OCI-LY1 (cell line): ENCODE results near the gene SIK3.

Experiments
- H2AFZ ChIP-seq: fragments of 200-600 bp; sonication (generic), shearing (Covaris generic); 2 replicates; pipeline ENCODE4 v1.6.0; 2014; ENCODE audit warnings: antibody characterized with exemption, mild to moderate bottlenecking, low read length
- H3F3A ChIP-seq: fragments of 200-600 bp; sonication (generic), shearing (Covaris generic); 2 replicates; pipeline ENCODE4 v1.6.0; 2014; ENCODE audit warnings: mild to moderate bottlenecking, antibody characterized with exemption, low read length, moderate library complexity; ENCODE audit not compliant: insufficient read depth
- H3K27ac ChIP-seq: fragments of 200-600 bp; sonication (generic); 2 replicates; pipeline ENCODE4 v1.5.1; 2014; ENCODE audit warnings: low read length, mixed run types, mild to moderate bottlenecking, low read depth; ENCODE audit not compliant: poor library complexity, severe bottlenecking
- H3K27me3 ChIP-seq: fragments of 200-600 bp; sonication (generic); 2 replicates; pipeline ENCODE4 v1.6.0; 2014; ENCODE audit warnings: antibody characterized with exemption, mild to moderate bottlenecking, low read length, moderate library complexity; ENCODE audit not compliant: insufficient read depth
- H3K36me3 ChIP-seq: fragments of 200-600 bp; sonication (generic); 2 replicates; pipeline ENCODE4 v1.6.1; 2014; ENCODE audit warnings: mild to moderate bottlenecking, antibody characterized with exemption, low read length, moderate library complexity, mixed read lengths; ENCODE audit not compliant: insufficient read depth
- H3K4me1 ChIP-seq: fragments of 200-600 bp; sonication (generic); 2 replicates; pipeline ENCODE4 v1.5.1; 2014; ENCODE audit warnings: mild to moderate bottlenecking, low read length, moderate library complexity; ENCODE audit not compliant: insufficient read depth, severe bottlenecking
- H3K4me2 ChIP-seq: fragments of 200-600 bp; sonication (generic), shearing (Covaris generic); 2 replicates; pipeline ENCODE4 v1.6.1; 2014; ENCODE audit warnings: low read length
- H3K4me3 ChIP-seq: fragments of 200-600 bp; sonication (generic); 2 replicates; pipeline ENCODE4 v1.5.1; 2014; ENCODE audit warnings: low read length, low read depth, mild to moderate bottlenecking, mixed read lengths; ENCODE audit not compliant: poor library complexity, severe bottlenecking
- H3K79me2 ChIP-seq: fragments of 200-600 bp; shearing (Covaris generic); 2 replicates; pipeline ENCODE4 v1.6.1; 2016; ENCODE audit warnings: mixed run types, low read length, mixed read lengths; ENCODE audit not compliant: insufficient read depth
- H3K9ac ChIP-seq: fragments of 200-600 bp; sonication (generic), shearing (Covaris generic); 2 replicates; pipeline ENCODE4 v1.6.1; 2014; ENCODE audit warnings: mild to moderate bottlenecking, low read length, mixed read lengths
- H3K9me2 ChIP-seq: fragments of 200-600 bp; sonication (generic), shearing (Covaris generic); 2 replicates; pipeline ENCODE4 v1.6.1; 2014; ENCODE audit warnings: low read depth, mild to moderate bottlenecking, low read length, mixed read lengths
- H3K9me3 ChIP-seq: fragments of 200-600 bp; shearing (Covaris generic); 2 replicates; pipeline ENCODE4 v1.6.1; 2014; ENCODE audit warnings: low read length, mixed read lengths
- H4K20me1 ChIP-seq: fragments of 200-600 bp; sonication (generic), shearing (Covaris generic); 2 replicates; pipeline ENCODE4 v1.6.0; 2016; ENCODE audit warnings: mild to moderate bottlenecking, low read length; ENCODE audit not compliant: insufficient read depth
- EZH2 ChIP-seq: fragments of 200-600 bp; sonication (generic), shearing (Covaris generic); IDR thresholded peaks from 2 replicates; pipeline ENCODE4 v1.8.0; 2017; ENCODE audit warnings: borderline replicate concordance, mixed run types, mild to moderate bottlenecking, antibody characterized with exemption, low read length, moderate library complexity, mixed read lengths
- TF ChIP-seq, protein P1 (sequence below): fragments of 200-600 bp; sonication (generic), shearing (Covaris generic); IDR thresholded peaks from 2 replicates; pipeline ENCODE4 v1.5.1; 2017; ENCODE audit warnings: mild to moderate bottlenecking, antibody characterized with exemption, low read length, moderate library complexity, mixed read lengths

The SIK3 gene

DNA sequence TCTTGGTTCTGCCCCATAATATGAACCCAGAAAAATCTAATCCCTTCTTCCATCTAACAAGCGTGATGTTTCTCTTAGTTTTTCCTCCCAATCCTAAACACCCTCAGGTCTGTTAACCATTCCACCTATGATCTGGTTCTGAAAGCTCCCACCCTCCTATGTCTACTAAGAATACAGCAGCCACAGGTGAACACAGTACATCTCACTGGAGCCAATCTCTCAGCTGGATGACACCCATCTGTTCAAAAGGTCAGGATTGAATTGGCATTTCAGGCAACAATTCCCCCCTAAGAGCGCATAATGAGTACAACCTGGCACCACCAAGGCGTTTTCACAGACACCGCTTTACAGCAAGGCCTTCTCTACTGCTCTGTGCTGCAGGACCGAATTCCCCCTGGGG, 241.8 kb downstream of the SIK3 start:
- peaks cover 32% of the 10 kb centered on the region for H3K4me1 ChIP-seq
- H3K27me3 ChIP-seq = no peaks in the 10 kb centered on the region
- no peaks in the 10 kb centered on the region for H4K20me1 ChIP-seq
- no peak overlapping the region for H3K4me3 ChIP-seq
- H3K4me2 ChIP-seq = no peak overlapping the region
- no peak overlapping the region for H2AFZ ChIP-seq
- peaks cover 67% of the 10 kb centered on the region for H3K36me3 ChIP-seq
- no peaks in the 10 kb centered on the region for H3K79me2 ChIP-seq
- H3K9ac ChIP-seq = no peak overlapping the region
- TF ChIP-seq EZH2 = no peak
- TF ChIP-seq, protein P1, sequence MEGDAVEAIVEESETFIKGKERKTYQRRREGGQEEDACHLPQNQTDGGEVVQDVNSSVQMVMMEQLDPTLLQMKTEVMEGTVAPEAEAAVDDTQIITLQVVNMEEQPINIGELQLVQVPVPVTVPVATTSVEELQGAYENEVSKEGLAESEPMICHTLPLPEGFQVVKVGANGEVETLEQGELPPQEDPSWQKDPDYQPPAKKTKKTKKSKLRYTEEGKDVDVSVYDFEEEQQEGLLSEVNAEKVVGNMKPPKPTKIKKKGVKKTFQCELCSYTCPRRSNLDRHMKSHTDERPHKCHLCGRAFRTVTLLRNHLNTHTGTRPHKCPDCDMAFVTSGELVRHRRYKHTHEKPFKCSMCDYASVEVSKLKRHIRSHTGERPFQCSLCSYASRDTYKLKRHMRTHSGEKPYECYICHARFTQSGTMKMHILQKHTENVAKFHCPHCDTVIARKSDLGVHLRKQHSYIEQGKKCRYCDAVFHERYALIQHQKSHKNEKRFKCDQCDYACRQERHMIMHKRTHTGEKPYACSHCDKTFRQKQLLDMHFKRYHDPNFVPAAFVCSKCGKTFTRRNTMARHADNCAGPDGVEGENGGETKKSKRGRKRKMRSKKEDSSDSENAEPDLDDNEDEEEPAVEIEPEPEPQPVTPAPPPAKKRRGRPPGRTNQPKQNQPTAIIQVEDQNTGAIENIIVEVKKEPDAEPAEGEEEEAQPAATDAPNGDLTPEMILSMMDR = no peak
- no peaks in the 10 kb centered on the region for H3F3A ChIP-seq
- no peaks in the 10 kb centered on the region for H3K9me2 ChIP-seq
- no peaks in the 10 kb centered on the region for H3K9me3 ChIP-seq
- H3K27ac ChIP-seq = no peak overlapping the region

DNA sequence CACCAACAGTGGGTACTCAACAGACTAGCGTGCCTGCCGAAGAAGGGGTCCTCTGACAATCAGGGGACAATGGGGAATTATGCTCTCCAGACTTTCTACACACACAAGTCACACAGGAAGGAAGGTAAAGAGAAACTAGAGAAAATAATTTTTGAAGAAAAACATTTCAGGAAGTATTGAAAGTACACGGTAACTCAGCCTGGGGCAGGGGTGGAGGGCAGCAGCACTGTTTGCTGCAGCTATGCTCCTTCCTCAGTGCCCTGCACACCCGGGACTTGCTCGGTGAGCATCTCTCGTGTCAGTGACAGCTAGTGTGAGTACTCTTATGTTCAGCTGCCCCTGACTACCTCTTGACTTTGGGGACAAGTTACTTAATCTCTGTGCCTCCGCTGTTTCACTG, 242.8 kb downstream of the SIK3 start:
- no peak overlapping the region for H3K27ac ChIP-seq
- no peaks in the 10 kb centered on the region for H3K9me2 ChIP-seq
- H3K9me3 ChIP-seq = no peaks in the 10 kb centered on the region
- no peaks in the 10 kb centered on the region for H3F3A ChIP-seq
- H2AFZ ChIP-seq = no peak overlapping the region
- H3K36me3 ChIP-seq = peaks cover 58% of the 10 kb centered on the region
- H3K27me3 ChIP-seq = no peaks in the 10 kb centered on the region
- no peak overlapping the region for H3K4me2 ChIP-seq
- no peak overlapping the region for H3K4me3 ChIP-seq
- no peak for TF ChIP-seq EZH2
- TF ChIP-seq, protein P1 = no peak
- H4K20me1 ChIP-seq = no peaks in the 10 kb centered on the region
- H3K4me1 ChIP-seq = peaks cover 32% of the 10 kb centered on the region
- H3K9ac ChIP-seq = no peak overlapping the region
- H3K79me2 ChIP-seq = no peaks in the 10 kb centered on the region

DNA sequence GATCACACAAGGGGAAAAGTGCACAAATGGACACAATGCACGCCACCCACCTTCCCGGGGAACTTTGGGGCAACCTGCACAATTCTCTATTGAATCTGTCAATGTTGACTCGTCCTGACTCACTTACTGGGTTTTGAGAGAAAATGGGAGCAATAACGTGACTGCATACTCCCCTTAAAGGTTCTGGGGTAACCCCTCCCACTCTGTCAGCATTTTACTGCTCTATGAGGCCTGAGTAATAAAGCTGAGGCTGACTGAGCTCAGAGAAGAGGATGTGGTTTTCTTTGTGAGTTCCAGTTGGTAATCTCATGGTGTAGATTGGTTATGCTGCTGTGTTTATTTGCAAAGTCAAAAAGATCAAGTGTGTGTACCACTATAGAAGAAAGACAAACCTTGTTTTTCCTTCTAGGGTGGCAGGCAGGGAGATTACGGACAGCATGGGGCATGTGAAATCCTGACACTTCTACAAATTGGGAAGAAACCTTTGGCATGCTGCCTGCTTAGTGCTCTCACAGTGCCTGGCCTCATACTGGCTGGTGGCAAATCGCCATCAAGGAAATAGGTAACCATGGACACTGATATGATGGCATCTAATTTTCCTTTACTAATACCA, 244.7 kb downstream of the SIK3 start:
- no peaks in the 10 kb centered on the region for H3K27me3 ChIP-seq
- H3K36me3 ChIP-seq = peaks cover 61% of the 10 kb centered on the region
- H4K20me1 ChIP-seq = no peaks in the 10 kb centered on the region
- no peak overlapping the region for H3K4me3 ChIP-seq
- peak overlapping the region; percentile 2; the same call in 1 of the 2 replicates for H3K4me2 ChIP-seq
- no peak overlapping the region for H3K9ac ChIP-seq
- TF ChIP-seq EZH2 = no peak
- TF ChIP-seq, protein P1 = no peak
- H3K4me1 ChIP-seq = peaks cover 32% of the 10 kb centered on the region
- H3K79me2 ChIP-seq = no peaks in the 10 kb centered on the region
- peak overlapping the region; percentile 56 for H3K27ac ChIP-seq
- no peaks in the 10 kb centered on the region for H3F3A ChIP-seq
- no peaks in the 10 kb centered on the region for H3K9me2 ChIP-seq
- no peaks in the 10 kb centered on the region for H3K9me3 ChIP-seq
- H2AFZ ChIP-seq = no peak overlapping the region
